GM12864 (cell line): Measurements from ENCODE around the gene PFKFB4.

Experiments used
- DNase-seq: peaks from one replicate; pipeline ENCODE4 v3.0.0-alpha.2; 2011; ENCODE audit warnings: low read depth
- H3K4me3 ChIP-seq: 2 replicates; pipeline ENCODE4 v1.5.1; 2011; ENCODE audit warnings: mild to moderate bottlenecking, low read depth, low read length, control low read depth
- CTCF ChIP-seq: IDR thresholded peaks from 2 replicates; pipeline ENCODE4 v1.5.1; 2011; ENCODE audit warnings: low read depth, mild to moderate bottlenecking, moderate library complexity, low read length, control low read depth, inconsistent platforms; ENCODE audit errors: missing control alignments

The PFKFB4 gene

GRCh38 chr3:48507256-48508061 lies 49.1 kb downstream of the PFKFB4 start:
- no peak overlapping the region for H3K4me3 ChIP-seq
- peak; percentile 81 for TF ChIP-seq CTCF
- DNase-seq: peak; percentile 39

DNA sequence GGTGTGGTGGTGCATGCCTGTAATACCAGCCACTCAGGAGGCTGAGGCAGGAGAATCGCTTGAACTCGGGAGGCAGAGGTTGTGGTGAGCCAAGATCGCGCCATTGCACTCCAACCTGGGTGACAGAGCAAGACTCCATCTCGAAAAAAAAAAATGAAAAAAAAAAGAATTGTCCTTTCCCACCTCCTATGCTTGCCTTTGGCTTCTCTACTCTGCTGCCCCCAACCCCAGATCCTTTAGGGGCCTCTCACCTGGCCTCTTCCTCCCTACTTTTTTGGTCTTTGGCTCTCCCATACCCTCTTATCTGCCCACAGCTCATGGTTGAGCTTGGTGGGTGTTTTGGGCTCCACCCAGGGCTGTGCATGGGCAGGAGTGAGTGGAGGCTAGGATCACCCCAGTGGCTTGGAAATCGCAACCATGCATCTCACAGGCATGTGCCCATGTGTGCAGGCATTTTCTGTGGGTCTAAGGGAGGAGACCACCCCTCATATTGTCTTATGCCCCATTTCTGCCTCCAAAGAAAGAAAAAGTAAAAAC lies 50.6 kb downstream of the PFKFB4 start:
- TF ChIP-seq CTCF: no peak
- no peak overlapping the region for H3K4me3 ChIP-seq
- DNase-seq: no peak

DNA sequence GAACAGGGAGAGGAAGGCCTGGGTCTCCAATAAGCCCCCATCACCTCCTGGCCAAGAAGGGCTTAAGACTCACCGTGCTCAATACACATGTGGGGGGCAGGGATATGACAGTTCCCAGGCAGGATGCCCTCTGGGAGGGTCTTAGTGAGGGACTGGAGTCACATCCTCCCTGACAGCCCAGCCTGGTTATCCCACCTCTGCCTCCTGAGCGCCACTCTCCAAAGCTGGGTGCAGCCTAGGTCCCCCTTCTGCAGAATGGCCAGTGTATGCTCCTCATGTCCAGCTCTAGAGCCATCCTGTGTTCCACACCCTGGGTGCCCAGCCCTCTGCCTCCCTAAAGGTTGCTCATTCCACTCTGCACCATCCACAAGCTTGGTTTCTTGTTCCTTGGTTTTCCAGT lies 51.5 kb downstream of the PFKFB4 start:
- no peak for TF ChIP-seq CTCF
- H3K4me3 ChIP-seq: no peak overlapping the region
- no peak for DNase-seq

GRCh38 chr3:48504051-48504946 lies 52.3 kb downstream of the PFKFB4 start, which contains the start of gene SHISA5:
Gene SHISA5 (minus strand): TSS chr3:48504174. CDS start chr3:48504094, 80 bp downstream.
- no peak for TF ChIP-seq CTCF
- peak within 1 kb of the TSS; percentile 67 for H3K4me3 ChIP-seq
- no peak for DNase-seq

- H3K4me3 ChIP-seq: peak overlapping the region; percentile 67
- DNase-seq: no peak
- no peak for TF ChIP-seq CTCF
These were observed 53.1 kb downstream of the PFKFB4 start for GRCh38 chr3:48503401-48504050.

GRCh38 chr3:48502728-48503168 lies 53.9 kb downstream of the PFKFB4 start:
- no peak for DNase-seq
- H3K4me3 ChIP-seq: no peak overlapping the region
- no peak for TF ChIP-seq CTCF
